ENCODE measurements around the gene ANKRD24. TPM values are rescaled to one million over a fixed set of nuclear protein-coding genes. Genes with fewer than 3 reads are reported as not detected.
A peak's percentile ranks its signal among the peaks of the same experiment; 100 is the strongest.
"Not testable (repeated sequence)": the region's sequence is repeated elsewhere in the genome, so short reads cannot be mapped to it uniquely, and the experiment has no call there.

The ANKRD24 gene
- total RNA-seq, 1 donor from 2014 or later: 0.33 TPM

- DNase-seq (ENCODE audit: low read depth); H3K4me3 ChIP-seq (ENCODE audit: low read depth, low read length); H3K27me3 ChIP-seq (ENCODE audit: control insufficient read depth, insufficient read depth, low read length); H3K36me3 ChIP-seq (ENCODE audit: control insufficient read depth, insufficient read depth, low read length): not testable (repeated sequence)
These were observed 49.6 kb downstream of the ANKRD24 start for GRCh38 chr19:4232139-4232538.

- H3K4me3 ChIP-seq (ENCODE audit: low read depth, low read length): no peak overlapping the region
- TF ChIP-seq, protein P1, sequence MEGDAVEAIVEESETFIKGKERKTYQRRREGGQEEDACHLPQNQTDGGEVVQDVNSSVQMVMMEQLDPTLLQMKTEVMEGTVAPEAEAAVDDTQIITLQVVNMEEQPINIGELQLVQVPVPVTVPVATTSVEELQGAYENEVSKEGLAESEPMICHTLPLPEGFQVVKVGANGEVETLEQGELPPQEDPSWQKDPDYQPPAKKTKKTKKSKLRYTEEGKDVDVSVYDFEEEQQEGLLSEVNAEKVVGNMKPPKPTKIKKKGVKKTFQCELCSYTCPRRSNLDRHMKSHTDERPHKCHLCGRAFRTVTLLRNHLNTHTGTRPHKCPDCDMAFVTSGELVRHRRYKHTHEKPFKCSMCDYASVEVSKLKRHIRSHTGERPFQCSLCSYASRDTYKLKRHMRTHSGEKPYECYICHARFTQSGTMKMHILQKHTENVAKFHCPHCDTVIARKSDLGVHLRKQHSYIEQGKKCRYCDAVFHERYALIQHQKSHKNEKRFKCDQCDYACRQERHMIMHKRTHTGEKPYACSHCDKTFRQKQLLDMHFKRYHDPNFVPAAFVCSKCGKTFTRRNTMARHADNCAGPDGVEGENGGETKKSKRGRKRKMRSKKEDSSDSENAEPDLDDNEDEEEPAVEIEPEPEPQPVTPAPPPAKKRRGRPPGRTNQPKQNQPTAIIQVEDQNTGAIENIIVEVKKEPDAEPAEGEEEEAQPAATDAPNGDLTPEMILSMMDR (IDR thresholded peaks at IDR 0.05; ENCODE audit: insufficient read depth, low read length, poor library complexity, severe bottlenecking): no peak
- H3K36me3 ChIP-seq (ENCODE audit: control insufficient read depth, insufficient read depth, low read length): no peaks in the 10 kb centered on the region
- no peak for DNase-seq (ENCODE audit: low read depth)
- H3K27me3 ChIP-seq (ENCODE audit: control insufficient read depth, insufficient read depth, low read length): peaks cover 2% of the 10 kb centered on the region
These were observed 50.3 kb downstream of the ANKRD24 start for GRCh38 chr19:4232614-4233281.

DNA sequence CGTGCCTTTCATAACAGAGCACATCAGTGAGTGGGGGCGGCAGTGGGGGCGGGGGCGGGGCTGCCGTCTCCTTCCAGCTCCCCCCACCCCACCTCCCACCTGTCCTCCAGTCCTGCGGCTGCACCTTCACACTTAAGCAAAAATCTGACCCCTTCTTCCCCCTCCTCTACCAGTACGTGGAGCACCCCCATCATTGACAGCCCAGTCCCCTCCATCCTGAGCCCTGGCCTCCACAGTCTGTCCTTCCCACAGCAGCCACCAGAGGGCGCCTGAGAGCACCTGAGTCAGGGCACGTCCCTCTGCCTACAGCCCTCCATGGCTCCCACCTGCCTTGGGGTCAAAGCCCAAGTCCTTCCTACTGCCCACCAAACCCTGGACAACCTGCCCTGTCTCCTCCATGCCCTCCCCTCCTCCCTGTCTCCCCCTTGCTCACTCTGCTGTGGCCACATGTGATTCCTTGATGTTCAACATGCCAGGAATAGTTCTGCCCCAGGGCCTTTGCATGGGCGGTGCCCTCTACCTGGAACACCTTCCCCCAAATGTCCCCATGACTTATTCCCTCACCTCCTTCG is 50.9 kb downstream of the ANKRD24 start:
- no peak for DNase-seq (ENCODE audit: low read depth)

DNA sequence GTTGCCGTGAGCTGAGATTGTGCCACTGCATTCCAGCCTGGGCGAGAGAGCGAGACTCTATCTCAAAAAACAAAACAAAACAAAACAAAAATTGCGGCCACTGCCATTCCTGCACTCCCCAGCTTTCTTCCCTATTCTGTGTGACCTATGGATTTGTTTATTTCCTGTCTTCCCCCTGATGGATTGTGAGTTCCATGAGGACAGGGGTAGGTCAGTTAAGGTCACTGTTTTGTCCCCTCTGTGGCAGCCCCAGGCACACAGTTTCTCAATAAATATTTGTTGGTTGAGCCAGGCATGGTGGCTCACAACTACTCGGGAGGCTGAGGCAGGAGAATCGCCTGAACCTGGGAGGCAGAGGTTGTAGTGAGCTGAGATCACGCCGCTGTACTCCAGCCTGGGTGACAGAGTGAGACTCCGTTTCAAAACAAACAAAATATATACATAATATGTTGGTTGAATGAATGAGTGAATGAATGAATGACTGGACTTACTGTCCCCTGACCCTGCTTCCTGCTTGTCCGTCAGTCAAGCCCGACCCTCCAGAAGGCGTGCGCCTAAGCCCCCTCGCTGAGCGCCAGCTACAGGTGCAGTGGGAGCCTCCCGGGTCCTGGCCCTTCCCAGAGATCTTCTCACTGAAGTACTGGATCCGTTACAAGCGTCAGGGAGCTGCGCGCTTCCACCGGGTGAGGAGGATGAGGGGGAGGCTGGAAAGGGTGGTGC is 51.8 kb downstream of the ANKRD24 start:
- Histone ChIP-seq H3K36me3 (ENCODE audit: control insufficient read depth, insufficient read depth, low read length) (no peaks in the 10 kb centered on the region), H3K4me3 (ENCODE audit: low read depth, low read length) (no peak overlapping the region), H3K27me3 (ENCODE audit: control insufficient read depth, insufficient read depth, low read length) (no peaks in the 10 kb centered on the region)
- DNase-seq (ENCODE audit: low read depth): no peak
- TF ChIP-seq, protein P1 (IDR thresholded peaks at IDR 0.05; ENCODE audit: insufficient read depth, low read length, poor library complexity, severe bottlenecking): no peak

More for the DNA sequence above, 50.9 kb downstream of the ANKRD24 start:
- Histone ChIP-seq H3K27me3 (ENCODE audit: control insufficient read depth, insufficient read depth, low read length) (no peaks in the 10 kb centered on the region), H3K4me3 (ENCODE audit: low read depth, low read length) (no peak overlapping the region), H3K36me3 (ENCODE audit: control insufficient read depth, insufficient read depth, low read length) (no peaks in the 10 kb centered on the region)
- TF ChIP-seq, protein P1 (IDR thresholded peaks at IDR 0.05; ENCODE audit: insufficient read depth, low read length, poor library complexity, severe bottlenecking): peak; percentile 92

DNA sequence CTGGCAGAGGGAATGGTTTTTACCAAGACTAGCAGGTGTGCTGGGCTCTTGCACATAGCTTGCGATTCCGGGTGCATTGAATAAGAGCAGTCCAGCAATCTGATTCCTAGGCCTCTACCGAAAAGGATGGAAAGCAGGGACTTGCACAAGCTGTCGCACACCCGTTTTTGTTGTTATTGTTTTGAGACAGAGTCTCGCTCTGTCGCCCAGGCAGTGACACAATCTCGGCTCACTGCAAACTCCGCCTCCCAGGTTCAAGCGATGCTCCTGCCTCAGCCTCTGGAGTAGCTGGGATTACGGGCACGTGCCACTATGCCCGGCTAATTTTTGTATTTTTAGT is 52.3 kb downstream of the ANKRD24 start:
- no peaks in the 10 kb centered on the region for H3K27me3 ChIP-seq (ENCODE audit: control insufficient read depth, insufficient read depth, low read length)
- H3K36me3 ChIP-seq (ENCODE audit: control insufficient read depth, insufficient read depth, low read length): no peaks in the 10 kb centered on the region
- TF ChIP-seq, protein P1 (IDR thresholded peaks at IDR 0.05; ENCODE audit: insufficient read depth, low read length, poor library complexity, severe bottlenecking): no peak
- H3K4me3 ChIP-seq (ENCODE audit: low read depth, low read length): no peak overlapping the region
- DNase-seq (ENCODE audit: low read depth): no peak

DNA sequence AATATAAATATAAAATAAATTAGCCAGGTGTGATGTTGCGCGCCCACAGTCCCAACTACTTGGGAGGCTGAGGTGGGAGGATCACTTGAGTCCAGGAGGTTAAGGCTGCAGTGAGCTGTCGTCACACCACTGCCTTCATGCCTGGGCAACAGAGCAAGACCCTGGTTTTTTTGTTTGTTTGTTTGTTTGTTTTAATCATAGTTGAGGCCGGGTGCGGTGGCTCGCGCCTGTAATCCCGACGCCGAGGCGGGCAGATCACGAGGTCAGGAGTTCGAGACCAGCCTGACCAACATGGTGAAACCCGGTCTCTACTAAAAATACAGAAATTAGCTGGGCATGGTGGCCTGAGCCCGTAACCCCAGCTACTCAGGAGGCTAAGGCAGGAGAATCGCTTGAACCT is 55.0 kb downstream of the ANKRD24 start:
- H3K4me3 ChIP-seq (ENCODE audit: low read depth, low read length); H3K36me3 ChIP-seq (ENCODE audit: control insufficient read depth, insufficient read depth, low read length); DNase-seq (ENCODE audit: low read depth); H3K27me3 ChIP-seq (ENCODE audit: control insufficient read depth, insufficient read depth, low read length): not testable (repeated sequence)

Data from kidney epithelial cell (primary cell).